Measurements from ENCODE around the gene CIRBP. TPM values are rescaled to one million over a fixed set of nuclear protein-coding genes. Genes with fewer than 3 reads are reported as not detected.

Gene CIRBP
- total RNA-seq, 1 donor from 2014 or later, result 370 TPM

- Histone ChIP-seq H3K27me3 (ENCODE audit: control insufficient read depth, insufficient read depth, low read length) (no peaks in the 10 kb centered on the region), H3K4me3 (ENCODE audit: low read depth, low read length) (peak overlapping the region; percentile 79), H3K36me3 (ENCODE audit: control insufficient read depth, insufficient read depth, low read length) (peaks cover 36% of the 10 kb centered on the region)
- FAIRE-seq, result no peak
- DNase-seq (ENCODE audit: low read depth), result no peak
- TF ChIP-seq CTCF (IDR thresholded peaks at IDR 0.05; ENCODE audit: insufficient read depth, low read length, severe bottlenecking), result no peak
Measured at GRCh38 chr19:1276628-1277022, 7.5 kb downstream of the CIRBP start.

- Histone ChIP-seq H3K27me3 (ENCODE audit: control insufficient read depth, insufficient read depth, low read length) (no peaks in the 10 kb centered on the region), H3K36me3 (ENCODE audit: control insufficient read depth, insufficient read depth, low read length) (peaks cover 32% of the 10 kb centered on the region), H3K4me3 (ENCODE audit: low read depth, low read length) (no peak overlapping the region)
- DNase-seq (ENCODE audit: low read depth) (no peak), FAIRE-seq (no peak)
- TF ChIP-seq CTCF (IDR thresholded peaks at IDR 0.05; ENCODE audit: insufficient read depth, low read length, severe bottlenecking), result no peak
Measured at GRCh38 chr19:1277061-1277460, 7.9 kb downstream of the CIRBP start.

GRCh38 chr19:1278074-1278473 is 8.9 kb downstream of the CIRBP start:
- H3K27me3 ChIP-seq (ENCODE audit: control insufficient read depth, insufficient read depth, low read length), result no peaks in the 10 kb centered on the region
- H3K4me3 ChIP-seq (ENCODE audit: low read depth, low read length), result no peak overlapping the region
- H3K36me3 ChIP-seq (ENCODE audit: control insufficient read depth, insufficient read depth, low read length), result peaks cover 24% of the 10 kb centered on the region
- DNase-seq (ENCODE audit: low read depth) (no peak), FAIRE-seq (no peak)
- no peak for TF ChIP-seq CTCF (IDR thresholded peaks at IDR 0.05; ENCODE audit: insufficient read depth, low read length, severe bottlenecking)

GRCh38 chr19:1278713-1279660 is 9.9 kb downstream of the CIRBP start:
- peak; percentile 81 for FAIRE-seq
- no peaks in the 10 kb centered on the region for H3K27me3 ChIP-seq (ENCODE audit: control insufficient read depth, insufficient read depth, low read length)
- no peak for TF ChIP-seq CTCF (IDR thresholded peaks at IDR 0.05; ENCODE audit: insufficient read depth, low read length, severe bottlenecking)
- no peak overlapping the region for H3K4me3 ChIP-seq (ENCODE audit: low read depth, low read length)
- peaks cover 18% of the 10 kb centered on the region for H3K36me3 ChIP-seq (ENCODE audit: control insufficient read depth, insufficient read depth, low read length)
- no peak for DNase-seq (ENCODE audit: low read depth)

- peaks cover 14% of the 10 kb centered on the region for H3K36me3 ChIP-seq (ENCODE audit: control insufficient read depth, insufficient read depth, low read length)
- TF ChIP-seq CTCF (IDR thresholded peaks at IDR 0.05; ENCODE audit: insufficient read depth, low read length, severe bottlenecking), result peak; percentile 99
- peak; percentile 71 for DNase-seq (ENCODE audit: low read depth)
- peak; percentile 90 for FAIRE-seq
- H3K27me3 ChIP-seq (ENCODE audit: control insufficient read depth, insufficient read depth, low read length), result peaks cover 6% of the 10 kb centered on the region
- H3K4me3 ChIP-seq (ENCODE audit: low read depth, low read length), result no peak overlapping the region
Measured at GRCh38 chr19:1279782-1280341, 10.7 kb downstream of the CIRBP start.

Data from bronchial epithelial cell (primary cell).